SIG-M5 treated with dmso at 0.1 percent for 504 hours (cell line): Measurements from ENCODE around the gene ETFA.

ENCODE experiments used
- DNase-seq: peaks from one replicate; lab custom pipeline; 2025; ENCODE audit not compliant: unreplicated experiment; lab: John Stamatoyannopoulos, UW

The ETFA gene

GRCh38 chr15:76221085-76221767 is 90.0 kb downstream of the ETFA start:
- DNase-seq, result no peak

- DNase-seq, result no peak
These were observed 93.4 kb downstream of the ETFA start for GRCh38 chr15:76217882-76218217.

GRCh38 chr15:76217029-76217881 is 94.0 kb downstream of the ETFA start:
- DNase-seq, result no peak

- DNase-seq, result no peak
These were observed 95.6 kb downstream of the ETFA start for GRCh38 chr15:76215634-76216033.

GRCh38 chr15:76209942-76210341 is 101.3 kb downstream of the ETFA start:
- DNase-seq, result no peak

- no peak for DNase-seq
These were observed 101.7 kb downstream of the ETFA start for GRCh38 chr15:76209523-76209922.

- DNase-seq, result no peak
These were observed 102.4 kb downstream of the ETFA start for GRCh38 chr15:76208786-76209424.

GRCh38 chr15:76208084-76208785 is 103.0 kb downstream of the ETFA start:
- DNase-seq, result no peak

GRCh38 chr15:76206325-76206976 is 104.8 kb downstream of the ETFA start:
- DNase-seq, result no peak

GRCh38 chr15:76204916-76205460 is 106.3 kb downstream of the ETFA start:
- DNase-seq, result no peak

- DNase-seq, result no peak
These were observed 107.0 kb downstream of the ETFA start for GRCh38 chr15:76204109-76204845.

- DNase-seq, result no peak
These were observed 107.7 kb downstream of the ETFA start for GRCh38 chr15:76203346-76204108.

- DNase-seq, result no peak
These were observed 109.6 kb downstream of the ETFA start for GRCh38 chr15:76201536-76202255.

- DNase-seq, result no peak
These were observed 110.6 kb downstream of the ETFA start for GRCh38 chr15:76200641-76201105.

GRCh38 chr15:76200083-76200465 is 111.2 kb downstream of the ETFA start:
- DNase-seq, result no peak

- DNase-seq, result no peak
These were observed 111.9 kb downstream of the ETFA start for GRCh38 chr15:76199106-76200082.

- no peak for DNase-seq
These were observed 112.7 kb downstream of the ETFA start for GRCh38 chr15:76198456-76199105.
